Lung (tissue), 12 donors: ENCODE data around the gene DYNLRB1. TPM values are rescaled to one million over a fixed set of nuclear protein-coding genes. Genes with fewer than 3 reads are reported as not detected.

Experiments used
- ATAC-seq: fragments of 200-7000 bp; cut with Tn5 transposase; one replicate; pipeline ENCODE4 v1.9.1; 2020; ENCODE audit warnings: moderate number of reproducible peaks; ENCODE audit not compliant: insufficient read depth, low FRiP score
- DNase-seq, 3 donors: peaks; one replicate each; pipeline ENCODE4 v3.0.0-alpha.2; 2013 to 2017
- H3K27ac ChIP-seq, 2 donors: one replicate each; pipeline ENCODE4 v1.5.1; 2013; ENCODE audit warnings: mild to moderate bottlenecking in 2 of 2, moderate library complexity in 2 of 2, control low read depth in 1 of 2, inconsistent platforms in 1 of 2, low read depth in 1 of 2, low read length in 1 of 2
- H3K27me3 ChIP-seq, 3 donors: one replicate each; pipeline ENCODE4 v1.5.1; 2013; ENCODE audit warnings: low read length in 2 of 3; ENCODE audit not compliant: control insufficient read depth in 3 of 3, insufficient read depth in 3 of 3
- H3K36me3 ChIP-seq, 4 donors: one replicate each; pipeline ENCODE4 v1.5.1; 2013; ENCODE audit warnings: low read length in 4 of 4, mild to moderate bottlenecking in 1 of 4, moderate library complexity in 1 of 4; ENCODE audit not compliant: control insufficient read depth in 4 of 4, insufficient read depth in 4 of 4
- H3K4me1 ChIP-seq, 5 donors: one replicate each; pipeline ENCODE4 v1.5.1; 2013; ENCODE audit warnings: low read length in 5 of 5, mild to moderate bottlenecking in 2 of 5, moderate library complexity in 1 of 5; ENCODE audit not compliant: control insufficient read depth in 5 of 5, insufficient read depth in 5 of 5
- H3K4me3 ChIP-seq: one replicate; pipeline ENCODE4 v1.5.1; 2013; ENCODE audit warnings: mild to moderate bottlenecking, control low read depth, moderate library complexity
- H3K9ac ChIP-seq, 2 donors: one replicate each; pipeline ENCODE4 v1.5.1; 2013; ENCODE audit warnings: low read length in 2 of 2, control low read depth in 1 of 2; ENCODE audit not compliant: insufficient read depth in 1 of 2
- H3K9me3 ChIP-seq, 4 donors: one replicate each; pipeline ENCODE4 v1.5.1; 2013; ENCODE audit warnings: low read length in 3 of 4, mild to moderate bottlenecking in 1 of 4, moderate library complexity in 1 of 4; ENCODE audit not compliant: control insufficient read depth in 4 of 4, insufficient read depth in 3 of 4
- WGBS, 2 donors: extraction: QIAGEN DNeasy Blood & Tissue Kit; methylation state at CpG; one replicate each; pipeline ENCODE4 v1.1.7; 2013; 5-methylcytosine and 5-hydroxymethylcytosine counted together
- polyA plus RNA-seq, 2 donors: library from polyadenylated mRNA; stranded (reverse); fragments of 200-250 nt; gene quantifications; one replicate each; pipeline ENCODE4 v1.2.1, GENCODE V29; 2013
- total RNA-seq, 2 donors: library from RNA; depleted of rRNA in 1 of 2; stranded (reverse); fragments of >200 nt in 1 of 2; gene quantifications; one replicate each; pipeline ENCODE4 v1.2.1, GENCODE V29; 2014 to 2021
- TF ChIP-seq, protein P1 (sequence below): IDR thresholded peaks from 2 replicates; pipeline ENCODE4 v1.5.1; 2012; ENCODE audit warnings: mild to moderate bottlenecking; ENCODE audit errors: control extremely low read depth, extremely low read depth
- donor health status: control.
- donor health status: control.
- donor health status: Bipolar disorder and iron deficiency.
- donor health status: healthy.
- donor health status: DM: yes; HTN: yes; CAD: no.

The DYNLRB1 gene
- total and polyA plus RNA-seq, 4 donors: 77.3 to 433 (median 156) TPM

DNA sequence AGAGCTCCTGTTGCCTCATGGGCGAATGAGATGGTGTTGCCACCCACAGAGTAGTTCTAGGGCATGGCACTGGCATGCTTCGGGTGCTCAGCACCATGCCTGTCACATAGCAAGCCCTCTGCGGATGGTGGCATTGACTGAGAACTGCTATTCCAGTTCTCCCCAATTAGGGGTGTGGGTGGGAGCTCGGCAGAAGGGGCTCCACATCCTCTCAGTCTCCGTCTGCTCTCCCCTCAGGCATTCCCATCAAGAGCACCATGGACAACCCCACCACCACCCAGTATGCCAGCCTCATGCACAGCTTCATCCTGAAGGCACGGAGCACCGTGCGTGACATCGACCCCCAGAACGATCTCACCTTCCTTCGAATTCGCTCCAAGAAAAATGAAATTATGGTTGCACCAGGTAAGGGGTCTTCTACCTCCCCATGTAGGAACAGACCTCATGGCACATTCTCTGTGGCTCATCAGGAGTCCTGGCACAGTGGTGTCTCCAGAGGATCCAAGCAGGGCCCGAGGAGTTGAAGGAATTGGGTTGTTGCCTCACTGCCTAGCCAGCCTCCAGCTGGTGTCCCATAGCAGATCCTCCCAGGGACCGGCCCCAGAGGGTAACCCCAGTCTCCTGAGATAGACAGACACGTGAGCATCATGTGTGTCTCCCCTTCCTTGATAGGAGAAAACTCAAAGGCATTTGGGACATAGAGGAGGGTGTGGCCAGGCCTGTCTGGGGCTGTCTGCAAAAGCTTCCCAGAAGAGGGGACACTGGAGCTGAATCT lies 18.4 kb downstream of the DYNLRB1 start:
- Histone ChIP-seq H3K36me3 (peaks cover 14 to 49% (median 40%) of the 10 kb centered on the region in 4 donors), H3K4me3 (no peak overlapping the region), H3K4me1 (peaks cover 0 to 7% (median 0%) of the 10 kb centered on the region in 5 donors), H3K9ac (no peak overlapping the region), H3K27me3 (no peaks in the 10 kb centered on the region), H3K9me3 (peaks cover 0 to 2% (median 0%) of the 10 kb centered on the region in 4 donors), H3K27ac (no peak overlapping the region)
- DNase-seq (no peak), ATAC-seq (no peak)
- 94% methylated on average over 15 of the region's 15 CpGs for WGBS, 2 donors
- TF ChIP-seq, protein P1, sequence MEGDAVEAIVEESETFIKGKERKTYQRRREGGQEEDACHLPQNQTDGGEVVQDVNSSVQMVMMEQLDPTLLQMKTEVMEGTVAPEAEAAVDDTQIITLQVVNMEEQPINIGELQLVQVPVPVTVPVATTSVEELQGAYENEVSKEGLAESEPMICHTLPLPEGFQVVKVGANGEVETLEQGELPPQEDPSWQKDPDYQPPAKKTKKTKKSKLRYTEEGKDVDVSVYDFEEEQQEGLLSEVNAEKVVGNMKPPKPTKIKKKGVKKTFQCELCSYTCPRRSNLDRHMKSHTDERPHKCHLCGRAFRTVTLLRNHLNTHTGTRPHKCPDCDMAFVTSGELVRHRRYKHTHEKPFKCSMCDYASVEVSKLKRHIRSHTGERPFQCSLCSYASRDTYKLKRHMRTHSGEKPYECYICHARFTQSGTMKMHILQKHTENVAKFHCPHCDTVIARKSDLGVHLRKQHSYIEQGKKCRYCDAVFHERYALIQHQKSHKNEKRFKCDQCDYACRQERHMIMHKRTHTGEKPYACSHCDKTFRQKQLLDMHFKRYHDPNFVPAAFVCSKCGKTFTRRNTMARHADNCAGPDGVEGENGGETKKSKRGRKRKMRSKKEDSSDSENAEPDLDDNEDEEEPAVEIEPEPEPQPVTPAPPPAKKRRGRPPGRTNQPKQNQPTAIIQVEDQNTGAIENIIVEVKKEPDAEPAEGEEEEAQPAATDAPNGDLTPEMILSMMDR: no peak

DNA sequence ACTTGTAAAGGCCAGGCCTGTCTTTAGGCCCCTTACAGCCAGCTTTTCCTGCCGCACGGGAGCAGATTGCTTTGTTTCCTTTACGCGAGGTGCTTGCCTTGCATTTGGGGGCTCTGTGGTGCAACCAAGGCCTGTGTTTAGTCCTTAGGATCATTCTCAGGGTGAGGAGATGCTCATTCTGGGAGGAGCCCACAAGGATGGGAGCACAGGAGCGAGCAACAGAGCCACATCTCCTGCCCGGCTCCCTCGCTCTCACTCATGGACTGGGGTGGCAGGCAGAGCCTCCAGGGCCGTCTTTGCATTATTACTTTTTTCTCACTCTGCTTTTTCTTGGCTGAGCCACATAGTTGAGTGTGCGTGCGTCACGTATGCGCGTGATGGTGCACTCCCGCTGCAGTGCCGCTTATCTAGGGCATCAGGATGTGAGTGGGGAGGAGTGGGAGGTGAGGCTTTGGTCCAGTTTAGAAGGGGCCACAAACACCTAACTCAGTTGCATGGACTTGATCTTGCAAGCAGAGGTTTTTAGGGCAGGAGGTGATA lies 19.1 kb downstream of the DYNLRB1 start:
- H3K9ac ChIP-seq: no peak overlapping the region
- ATAC-seq (no peak), DNase-seq (no peak)
- H3K36me3 ChIP-seq: peaks cover 12 to 48% (median 39%) of the 10 kb centered on the region in 4 donors
- TF ChIP-seq, protein P1: no peak
- WGBS, 2 donors: 96 to 97% methylated on average over 15 of the region's 15 CpGs
- peaks cover 0 to 1% (median 0%) of the 10 kb centered on the region in 5 donors for H3K4me1 ChIP-seq
- no peaks in the 10 kb centered on the region for H3K27me3 ChIP-seq
- H3K4me3 ChIP-seq: no peak overlapping the region
- H3K9me3 ChIP-seq: peaks cover 0 to 2% (median 0%) of the 10 kb centered on the region in 4 donors
- H3K27ac ChIP-seq: no peak overlapping the region

DNA sequence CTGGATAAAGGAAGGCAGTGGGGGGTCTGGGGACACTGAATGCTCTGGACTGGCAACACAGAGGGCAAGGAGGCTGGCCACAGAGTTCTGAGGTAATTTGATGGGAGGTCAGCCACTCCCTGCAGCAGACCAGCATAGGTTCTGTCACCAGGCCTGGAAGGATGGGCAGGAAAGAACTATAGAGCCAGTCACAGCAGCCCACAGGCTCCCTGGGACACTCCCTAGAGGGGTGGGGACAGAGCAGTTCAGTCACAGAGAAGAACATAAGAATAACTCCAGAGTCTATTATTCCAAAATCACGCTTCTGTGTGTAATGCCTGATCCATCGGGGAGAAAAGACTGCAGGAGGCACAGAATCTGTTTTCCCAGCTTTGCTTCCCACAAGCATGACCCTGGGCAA lies 19.6 kb downstream of the DYNLRB1 start:
- H3K9me3 ChIP-seq: peaks cover 0 to 2% (median 0%) of the 10 kb centered on the region in 4 donors
- no peak overlapping the region for H3K4me3 ChIP-seq
- no peak overlapping the region for H3K27ac ChIP-seq
- no peak overlapping the region for H3K9ac ChIP-seq
- H3K27me3 ChIP-seq: no peaks in the 10 kb centered on the region
- H3K36me3 ChIP-seq: peaks cover 7 to 52% (median 37%) of the 10 kb centered on the region in 4 donors
- no peaks in the 10 kb centered on the region for H3K4me1 ChIP-seq
- ATAC-seq: no peak
- 95 to 97% methylated on average over 2 of the region's 2 CpGs for WGBS, 2 donors
- DNase-seq: no peak
- TF ChIP-seq, protein P1: no peak
